Measurements from ENCODE around the gene CHAC1.
A peak's percentile ranks its signal among the peaks of the same experiment; 100 is the strongest.

Gene CHAC1

DNA sequence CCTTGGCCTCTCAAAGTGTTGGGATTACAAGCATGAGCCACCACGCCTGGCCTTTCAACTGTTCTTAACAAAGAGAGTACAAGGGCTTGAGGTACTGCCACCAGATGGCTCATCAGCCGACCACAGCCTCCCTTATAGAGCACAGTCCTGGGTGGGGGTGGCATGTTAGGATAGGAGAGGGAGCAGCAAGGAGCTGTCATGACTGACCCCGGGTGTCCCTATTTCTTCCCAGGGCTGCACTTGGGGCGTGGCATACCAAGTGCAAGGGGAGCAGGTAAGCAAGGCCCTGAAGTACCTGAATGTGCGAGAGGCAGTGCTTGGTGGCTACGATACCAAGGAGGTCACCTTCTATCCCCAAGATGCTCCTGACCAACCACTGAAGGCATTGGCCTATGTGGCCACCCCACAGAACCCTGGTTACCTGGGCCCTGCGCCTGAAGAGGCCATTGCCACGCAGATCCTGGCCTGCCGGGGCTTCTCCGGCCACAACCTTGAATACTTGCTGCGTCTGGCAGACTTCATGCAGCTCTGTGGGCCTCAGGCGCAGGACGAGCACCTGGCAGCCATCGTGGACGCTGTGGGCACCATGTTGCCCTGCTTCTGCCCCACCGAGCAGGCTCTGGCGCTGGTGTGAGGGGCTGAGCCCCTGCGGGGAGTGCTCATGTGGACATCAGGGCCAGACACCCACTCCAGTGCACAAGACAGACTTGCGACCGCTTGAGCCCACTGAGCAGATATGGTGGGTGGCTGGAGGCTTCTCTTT is 2.1 kb downstream of the CHAC1 start:
- Histone ChIP-seq H3K27ac (ENCODE audit: low read depth, low read length) (peak overlapping the region; percentile 65), H3K4me1 (ENCODE audit: insufficient read depth, low read length) (peaks cover 34% of the 10 kb centered on the region)

GRCh38 chr15:40955930-40956540 is 2.8 kb downstream of the CHAC1 start:
- Histone ChIP-seq H3K27me3 (ENCODE audit: control insufficient read depth in 1 of 2, insufficient read depth in 2 of 2, low read length in 2 of 2) (no peaks in the 10 kb centered on the region), H3K9ac (ENCODE audit: low read length) (no peak overlapping the region), H3K27ac (ENCODE audit: low read depth, low read length) (peak overlapping the region; percentile 65), H3K4me3 (ENCODE audit: low read depth in 1 of 2, low read length in 2 of 2) (no peak overlapping the region), H3K9me3 (ENCODE audit: low read length) (no peaks in the 10 kb centered on the region), H3K4me1 (ENCODE audit: insufficient read depth, low read length) (peaks cover 34% of the 10 kb centered on the region), H3K36me3 (ENCODE audit: insufficient read depth, low read length) (no peaks in the 10 kb centered on the region)

More for the DNA sequence above, 2.1 kb downstream of the CHAC1 start:
- H3K36me3 ChIP-seq (ENCODE audit: insufficient read depth, low read length) = no peaks in the 10 kb centered on the region
- H3K4me3 ChIP-seq (ENCODE audit: low read depth in 1 of 2, low read length in 2 of 2) = no peak overlapping the region
- H3K9ac ChIP-seq (ENCODE audit: low read length) = no peak overlapping the region
- H3K27me3 ChIP-seq (ENCODE audit: control insufficient read depth in 1 of 2, insufficient read depth in 2 of 2, low read length in 2 of 2) = no peaks in the 10 kb centered on the region
- H3K9me3 ChIP-seq (ENCODE audit: low read length) = no peaks in the 10 kb centered on the region

GRCh38 chr15:40956541-40956982 is 3.3 kb downstream of the CHAC1 start:
- Histone ChIP-seq H3K4me1 (ENCODE audit: insufficient read depth, low read length) (peaks cover 34% of the 10 kb centered on the region), H3K9ac (ENCODE audit: low read length) (no peak overlapping the region), H3K36me3 (ENCODE audit: insufficient read depth, low read length) (no peaks in the 10 kb centered on the region), H3K27ac (ENCODE audit: low read depth, low read length) (peak overlapping the region; percentile 65), H3K27me3 (ENCODE audit: control insufficient read depth in 1 of 2, insufficient read depth in 2 of 2, low read length in 2 of 2) (no peaks in the 10 kb centered on the region), H3K4me3 (ENCODE audit: low read depth in 1 of 2, low read length in 2 of 2) (peak overlapping the region in 1 of 2 donors; percentile 25), H3K9me3 (ENCODE audit: low read length) (no peaks in the 10 kb centered on the region)

GRCh38 chr15:40957041-40957555 is 3.8 kb downstream of the CHAC1 start:
- H3K27ac ChIP-seq (ENCODE audit: low read depth, low read length) = peak overlapping the region; percentile 65
- no peak overlapping the region for H3K9ac ChIP-seq (ENCODE audit: low read length)
- H3K4me3 ChIP-seq (ENCODE audit: low read depth in 1 of 2, low read length in 2 of 2) = peak overlapping the region in 1 of 2 donors; percentile 25
- no peaks in the 10 kb centered on the region for H3K27me3 ChIP-seq (ENCODE audit: control insufficient read depth in 1 of 2, insufficient read depth in 2 of 2, low read length in 2 of 2)
- no peaks in the 10 kb centered on the region for H3K36me3 ChIP-seq (ENCODE audit: insufficient read depth, low read length)
- peaks cover 34% of the 10 kb centered on the region for H3K4me1 ChIP-seq (ENCODE audit: insufficient read depth, low read length)
- no peaks in the 10 kb centered on the region for H3K9me3 ChIP-seq (ENCODE audit: low read length)

DNA sequence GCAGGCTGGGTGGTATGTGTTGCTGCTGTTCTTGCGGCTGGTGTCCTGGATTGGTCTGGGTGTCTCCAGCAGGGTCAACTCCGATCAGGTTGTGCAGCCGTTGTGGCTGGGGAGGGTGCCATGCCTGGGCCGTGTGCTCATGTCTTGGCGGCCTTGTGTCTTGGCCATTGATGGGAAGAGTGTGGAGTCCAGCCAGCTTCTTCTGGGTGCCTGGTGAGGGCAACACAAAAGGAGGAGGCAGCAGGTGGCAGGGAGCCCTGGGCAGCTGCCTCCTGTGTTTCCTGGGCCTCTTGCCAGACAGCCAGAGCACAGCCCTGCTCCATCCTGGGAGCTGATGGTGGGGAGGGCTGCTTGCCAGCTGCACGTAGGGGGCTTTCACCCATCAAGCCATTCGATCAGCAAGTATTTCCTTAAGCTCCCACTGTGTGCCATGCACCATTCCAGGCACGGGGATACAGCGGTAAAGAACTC is 4.3 kb downstream of the CHAC1 start:
- Histone ChIP-seq H3K27ac (ENCODE audit: low read depth, low read length) (no peak overlapping the region), H3K27me3 (ENCODE audit: control insufficient read depth in 1 of 2, insufficient read depth in 2 of 2, low read length in 2 of 2) (no peaks in the 10 kb centered on the region), H3K9me3 (ENCODE audit: low read length) (no peaks in the 10 kb centered on the region), H3K9ac (ENCODE audit: low read length) (no peak overlapping the region), H3K4me3 (ENCODE audit: low read depth in 1 of 2, low read length in 2 of 2) (no peak overlapping the region), H3K4me1 (ENCODE audit: insufficient read depth, low read length) (peaks cover 29% of the 10 kb centered on the region), H3K36me3 (ENCODE audit: insufficient read depth, low read length) (no peaks in the 10 kb centered on the region)

DNA sequence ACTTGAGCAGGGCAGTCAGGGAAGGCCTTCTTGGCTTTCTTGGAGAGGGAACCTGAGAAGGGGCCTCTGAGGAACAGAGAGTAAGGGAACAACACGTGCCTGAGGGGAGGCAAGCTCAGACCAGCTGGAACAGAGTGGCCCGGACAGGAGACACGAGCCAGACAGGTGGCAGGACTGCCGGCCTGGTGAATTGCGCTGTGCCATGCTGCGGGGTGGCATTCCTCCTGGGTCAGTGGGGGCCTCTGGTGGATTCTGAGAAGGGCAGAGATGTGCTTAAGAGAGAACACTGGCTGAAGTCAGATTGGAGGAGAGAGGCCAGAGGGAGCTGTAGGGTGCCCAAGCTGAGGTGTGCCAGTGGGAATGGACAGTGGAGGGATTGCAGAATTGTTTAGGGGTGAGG is 4.9 kb downstream of the CHAC1 start:
- no peaks in the 10 kb centered on the region for H3K36me3 ChIP-seq (ENCODE audit: insufficient read depth, low read length)
- no peak overlapping the region for H3K4me3 ChIP-seq (ENCODE audit: low read depth in 1 of 2, low read length in 2 of 2)
- H3K4me1 ChIP-seq (ENCODE audit: insufficient read depth, low read length) = peaks cover 27% of the 10 kb centered on the region
- no peaks in the 10 kb centered on the region for H3K27me3 ChIP-seq (ENCODE audit: control insufficient read depth in 1 of 2, insufficient read depth in 2 of 2, low read length in 2 of 2)
- no peaks in the 10 kb centered on the region for H3K9me3 ChIP-seq (ENCODE audit: low read length)
- H3K27ac ChIP-seq (ENCODE audit: low read depth, low read length) = no peak overlapping the region
- H3K9ac ChIP-seq (ENCODE audit: low read length) = no peak overlapping the region

- H3K9ac ChIP-seq (ENCODE audit: low read length) = no peak overlapping the region
- no peaks in the 10 kb centered on the region for H3K9me3 ChIP-seq (ENCODE audit: low read length)
- H3K36me3 ChIP-seq (ENCODE audit: insufficient read depth, low read length) = no peaks in the 10 kb centered on the region
- H3K4me1 ChIP-seq (ENCODE audit: insufficient read depth, low read length) = peaks cover 27% of the 10 kb centered on the region
- no peaks in the 10 kb centered on the region for H3K27me3 ChIP-seq (ENCODE audit: control insufficient read depth in 1 of 2, insufficient read depth in 2 of 2, low read length in 2 of 2)
- no peak overlapping the region for H3K4me3 ChIP-seq (ENCODE audit: low read depth in 1 of 2, low read length in 2 of 2)
- no peak overlapping the region for H3K27ac ChIP-seq (ENCODE audit: low read depth, low read length)
Measured at GRCh38 chr15:40958723-40959122, 5.5 kb downstream of the CHAC1 start.

DNA sequence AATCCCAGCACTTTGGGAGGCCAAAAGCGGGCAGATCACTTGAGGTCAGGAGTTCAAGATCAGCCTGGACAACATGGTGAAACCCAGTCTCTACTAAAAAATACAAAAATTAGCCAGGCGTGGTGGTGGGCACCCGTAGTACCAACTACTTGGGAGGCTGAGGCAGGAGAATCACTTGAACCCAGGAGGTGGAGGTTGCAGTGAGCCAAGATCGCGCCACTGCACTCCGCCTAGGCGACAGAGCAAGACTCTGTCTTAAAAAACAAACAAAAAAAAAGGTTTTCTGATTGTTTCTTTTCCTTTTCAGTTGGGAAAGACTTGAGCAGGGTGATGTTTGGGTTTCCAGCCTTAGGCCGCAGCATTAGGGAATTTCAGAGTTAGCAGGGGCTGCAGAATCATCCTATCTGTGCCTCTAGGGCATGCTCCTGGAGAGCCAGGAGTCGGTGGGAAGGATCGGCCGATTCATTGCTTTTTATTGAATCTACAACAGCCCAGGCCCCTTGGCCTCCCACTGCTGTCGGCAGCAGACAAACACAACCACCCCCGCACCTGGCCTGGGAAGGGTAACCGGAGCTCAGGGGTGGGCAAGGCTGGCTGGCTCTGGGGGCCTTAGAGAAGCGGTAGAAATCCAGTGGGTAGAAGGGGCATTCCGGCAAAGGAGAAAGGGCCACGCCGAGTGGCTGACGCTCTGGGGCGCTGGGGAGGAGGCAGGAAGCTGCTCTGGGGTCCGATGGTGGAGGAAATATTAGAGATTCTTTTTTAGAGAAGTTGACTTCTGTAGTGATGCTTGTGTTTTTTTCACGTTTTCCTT is 6.3 kb downstream of the CHAC1 start:
- peaks cover 27% of the 10 kb centered on the region for H3K4me1 ChIP-seq (ENCODE audit: insufficient read depth, low read length)
- H3K9me3 ChIP-seq (ENCODE audit: low read length) = no peaks in the 10 kb centered on the region
- no peaks in the 10 kb centered on the region for H3K36me3 ChIP-seq (ENCODE audit: insufficient read depth, low read length)
- H3K27ac ChIP-seq (ENCODE audit: low read depth, low read length) = no peak overlapping the region
- H3K27me3 ChIP-seq (ENCODE audit: control insufficient read depth in 1 of 2, insufficient read depth in 2 of 2, low read length in 2 of 2) = no peaks in the 10 kb centered on the region
- no peak overlapping the region for H3K9ac ChIP-seq (ENCODE audit: low read length)
- H3K4me3 ChIP-seq (ENCODE audit: low read depth in 1 of 2, low read length in 2 of 2) = no peak overlapping the region

- no peak overlapping the region for H3K9ac ChIP-seq (ENCODE audit: low read length)
- H3K27ac ChIP-seq (ENCODE audit: low read depth, low read length) = no peak overlapping the region
- H3K36me3 ChIP-seq (ENCODE audit: insufficient read depth, low read length) = no peaks in the 10 kb centered on the region
Measured at GRCh38 chr15:40960151-40960885, 7.0 kb downstream of the CHAC1 start.

GRCh38 chr15:40960925-40961324 is 7.7 kb downstream of the CHAC1 start:
- no peak overlapping the region for H3K27ac ChIP-seq (ENCODE audit: low read depth, low read length)
- no peak overlapping the region for H3K9ac ChIP-seq (ENCODE audit: low read length)
- peaks cover 22% of the 10 kb centered on the region for H3K4me1 ChIP-seq (ENCODE audit: insufficient read depth, low read length)
- H3K27me3 ChIP-seq (ENCODE audit: control insufficient read depth in 1 of 2, insufficient read depth in 2 of 2, low read length in 2 of 2) = no peaks in the 10 kb centered on the region
- no peaks in the 10 kb centered on the region for H3K36me3 ChIP-seq (ENCODE audit: insufficient read depth, low read length)
- no peaks in the 10 kb centered on the region for H3K9me3 ChIP-seq (ENCODE audit: low read length)
- H3K4me3 ChIP-seq (ENCODE audit: low read depth in 1 of 2, low read length in 2 of 2) = no peak overlapping the region

More at GRCh38 chr15:40960151-40960885, 7.0 kb downstream of the CHAC1 start:
- Histone ChIP-seq H3K9me3 (ENCODE audit: low read length) (no peaks in the 10 kb centered on the region), H3K4me3 (ENCODE audit: low read depth in 1 of 2, low read length in 2 of 2) (no peak overlapping the region), H3K4me1 (ENCODE audit: insufficient read depth, low read length) (peaks cover 27% of the 10 kb centered on the region), H3K27me3 (ENCODE audit: control insufficient read depth in 1 of 2, insufficient read depth in 2 of 2, low read length in 2 of 2) (no peaks in the 10 kb centered on the region)

Data from muscle layer of colon (tissue), 2 donors.